HG03066 (cell line): Measurements from ENCODE around the gene SCMH1.

Experiments used
- ATAC-seq: cut with Tn5 transposase; IDR thresholded peaks from one replicate; pipeline ENCODE4 v1.9.1; 2021; ENCODE audit warnings: low read depth; ENCODE audit not compliant: unreplicated experiment

Gene SCMH1

DNA sequence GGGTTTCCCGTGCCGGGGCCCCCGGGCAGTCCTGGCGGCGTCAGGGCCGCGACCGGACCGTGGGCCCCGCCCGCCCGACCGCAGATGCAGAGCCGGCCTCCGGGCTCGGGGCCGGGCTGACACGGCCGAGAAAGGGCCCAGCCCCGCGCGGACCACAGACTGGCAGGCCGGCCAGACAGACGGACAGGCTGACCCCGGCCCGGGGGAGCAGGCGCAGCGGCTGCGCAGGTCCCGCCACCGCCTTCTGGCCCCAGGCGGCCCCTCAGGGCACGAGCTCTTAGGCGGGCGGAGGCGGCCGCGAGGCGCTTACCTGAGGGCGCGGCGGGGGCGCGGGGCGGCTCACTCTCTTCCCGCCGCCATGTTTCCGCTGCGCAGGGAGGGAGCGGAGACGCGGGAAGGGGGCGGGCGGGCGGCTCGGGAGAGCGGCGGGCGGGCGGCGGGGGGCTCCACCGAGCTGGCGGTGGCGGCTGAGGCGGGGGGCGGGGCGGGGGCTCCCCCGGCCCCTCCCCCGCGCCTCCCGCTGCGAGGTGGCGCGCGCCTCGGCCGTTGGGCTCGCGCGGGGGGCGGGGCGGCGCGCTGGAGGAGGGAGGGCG lies at the start of gene SCMH1:
TSS of gene SCMH1 (minus strand) at position 558 of the 593 bp plus-strand sequence. CDS start 56,173 bp downstream, outside the sequence.
- ATAC-seq, result peak; percentile 34

DNA sequence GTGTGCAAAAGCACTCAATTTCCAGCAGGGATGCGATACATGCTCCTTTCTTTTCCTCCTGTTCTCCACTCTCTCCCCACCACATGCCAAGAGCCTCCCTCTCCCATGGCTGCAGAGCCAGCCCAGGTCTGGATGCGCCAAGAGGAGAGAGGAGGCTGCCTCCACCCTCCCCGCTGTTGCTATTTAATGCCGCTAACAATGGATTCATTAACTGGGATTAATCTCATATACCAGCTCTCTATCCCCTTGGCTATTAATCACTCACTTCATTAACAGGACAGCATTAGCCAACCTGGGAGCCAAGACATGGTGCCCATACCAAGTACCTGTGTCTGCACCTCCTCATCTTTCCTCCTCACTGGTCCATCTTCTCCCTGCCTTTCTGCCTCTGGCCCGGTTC lies 49.1 kb upstream of the SCMH1 start:
- no peak for ATAC-seq

DNA sequence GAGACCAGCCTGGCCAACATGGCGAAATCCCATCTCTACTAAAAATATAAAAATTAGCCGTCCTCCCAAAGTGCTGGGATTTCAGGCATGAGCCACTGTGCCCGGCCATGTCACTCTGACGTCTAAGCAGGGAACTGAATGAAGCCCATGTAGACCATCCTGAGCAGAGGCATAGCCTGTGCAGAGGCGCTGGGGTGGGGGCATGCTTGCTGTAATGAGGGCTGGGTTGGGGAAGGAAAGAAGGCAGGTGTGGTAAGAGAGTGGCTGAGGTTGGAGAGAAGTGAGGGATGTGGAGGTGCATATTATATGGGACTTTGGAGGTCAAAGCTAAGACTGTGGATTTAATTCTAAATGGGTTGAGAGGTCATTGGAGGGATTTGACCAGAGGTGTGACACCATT lies 47.1 kb upstream of the SCMH1 start:
- no peak for ATAC-seq

DNA sequence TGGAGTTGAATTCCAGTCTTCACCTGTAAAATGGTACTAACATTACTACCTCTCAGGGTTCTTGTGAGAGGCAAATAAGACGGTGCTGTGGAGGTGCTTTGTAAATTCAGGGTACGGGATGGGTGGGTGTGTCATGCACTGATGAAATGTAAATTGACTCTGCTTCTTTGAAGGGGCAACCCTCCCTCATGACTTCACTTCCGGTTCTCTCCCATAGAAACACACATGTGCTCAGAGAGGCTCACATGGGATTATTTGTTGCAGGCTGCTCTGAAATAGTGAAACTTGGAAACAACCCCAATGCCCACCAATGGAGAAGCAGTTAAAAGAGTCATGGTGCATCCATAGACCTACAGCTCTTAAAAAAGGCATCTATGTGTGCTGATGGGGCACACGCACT lies 44.9 kb upstream of the SCMH1 start:
- no peak for ATAC-seq

DNA sequence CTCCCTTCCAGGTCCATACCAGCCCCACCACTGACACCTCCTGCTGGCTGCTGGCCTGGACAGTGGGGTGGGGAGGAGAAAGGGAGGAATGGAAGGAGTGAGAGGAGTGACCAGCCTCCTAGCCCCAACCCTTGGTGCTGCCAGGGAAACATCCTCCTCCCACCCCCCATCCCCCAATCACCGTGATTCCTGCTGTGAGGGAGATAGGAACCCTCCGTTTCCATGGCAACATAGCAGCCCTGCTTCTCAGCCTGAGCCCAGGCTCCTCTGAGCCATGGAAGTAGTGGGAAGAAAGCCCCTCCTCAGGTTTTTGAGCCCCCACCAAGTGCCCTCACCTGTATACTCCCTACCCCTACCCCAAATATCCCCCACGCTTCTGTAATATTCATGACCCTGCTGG lies 44.4 kb upstream of the SCMH1 start:
- ATAC-seq, result no peak

DNA sequence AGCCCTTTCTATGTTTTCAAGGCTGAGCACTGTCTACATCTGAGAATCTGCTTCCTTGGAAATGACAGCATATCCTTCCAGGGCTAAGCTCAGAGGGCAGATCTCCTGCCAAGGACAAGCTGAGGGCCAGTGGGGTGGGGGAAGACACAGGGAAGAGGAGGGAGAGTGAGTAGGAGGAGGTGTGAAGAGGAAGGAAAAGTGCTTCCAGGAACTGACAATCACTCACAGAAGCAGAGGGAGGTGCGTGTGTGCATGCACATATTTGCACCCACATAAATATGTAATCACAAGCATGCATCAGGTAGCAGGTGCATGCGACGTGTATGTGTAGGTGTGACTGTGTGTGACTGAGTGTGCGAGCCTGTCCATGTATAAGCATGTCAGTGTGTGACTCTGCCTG lies 43.7 kb upstream of the SCMH1 start:
- no peak for ATAC-seq

DNA sequence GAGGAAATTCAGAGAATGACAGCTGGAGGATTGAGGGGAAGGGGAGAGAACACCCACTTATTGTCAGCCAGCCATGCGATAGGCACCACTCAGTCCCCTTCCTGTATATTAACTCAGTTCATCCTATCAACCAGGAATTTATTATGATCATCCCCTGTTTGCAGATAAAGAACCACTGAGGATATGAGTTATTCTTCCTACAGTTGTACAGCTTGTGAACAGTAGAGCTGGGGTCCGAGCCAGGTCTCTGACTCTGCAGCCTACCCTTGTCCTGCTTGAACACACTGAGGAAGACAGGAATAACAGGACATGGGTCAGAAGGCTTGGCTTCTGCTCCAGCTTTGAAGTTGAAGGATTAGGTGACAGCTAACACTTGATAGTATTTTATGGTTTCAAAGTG lies 42.0 kb upstream of the SCMH1 start:
- ATAC-seq, result no peak

DNA sequence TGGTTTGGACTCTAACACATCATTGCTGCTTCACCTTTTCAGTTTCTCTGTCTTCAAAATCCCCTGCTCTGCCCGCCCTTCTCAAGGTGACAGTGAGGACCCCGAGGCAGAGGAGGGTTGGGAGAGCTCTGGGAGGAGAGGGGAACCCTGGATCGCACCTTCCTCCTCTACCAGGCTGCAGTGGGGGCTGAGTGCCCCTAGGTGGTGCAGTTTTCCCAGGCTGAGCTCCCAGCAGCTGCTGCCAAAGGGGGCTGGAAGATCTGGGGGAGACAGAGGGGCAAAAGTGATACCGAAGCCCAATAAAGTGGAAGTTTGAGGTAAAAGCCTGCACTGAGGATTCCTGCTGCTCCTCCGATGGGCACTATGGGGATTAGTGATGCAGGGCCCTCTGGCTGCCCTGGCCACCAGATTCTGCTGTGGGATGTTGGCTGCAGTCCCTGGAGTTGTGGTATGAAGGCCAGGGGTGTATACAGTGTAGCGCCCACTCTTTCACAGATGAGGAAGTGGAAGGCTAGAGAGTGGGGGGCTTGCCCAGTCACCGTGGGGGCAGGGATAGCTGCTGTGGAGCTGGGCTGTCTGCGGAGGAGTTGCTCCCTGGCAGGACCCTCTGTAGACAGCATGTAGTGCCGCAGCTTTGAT lies 40.7 kb upstream of the SCMH1 start:
- ATAC-seq, result no peak

DNA sequence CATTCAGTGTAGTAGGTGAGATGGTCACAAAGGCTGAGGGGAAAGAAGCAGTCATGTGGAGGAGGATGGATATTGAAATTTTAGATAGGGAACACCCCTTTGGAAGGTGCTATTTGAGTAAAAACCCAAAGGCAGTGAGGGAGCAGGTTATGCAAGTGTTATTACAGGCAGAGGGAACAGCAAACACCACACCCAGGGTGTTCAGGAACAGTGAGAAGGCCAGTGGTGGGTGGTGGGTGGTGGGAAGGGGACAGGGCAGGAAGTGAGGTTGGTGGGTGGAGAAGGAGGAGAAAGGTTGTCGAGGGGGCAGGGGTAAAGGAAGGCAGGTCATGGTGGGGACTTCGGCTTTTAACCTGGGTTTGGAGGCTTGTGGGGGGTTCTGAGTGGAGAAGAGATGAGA lies 39.2 kb upstream of the SCMH1 start:
- ATAC-seq, result no peak

DNA sequence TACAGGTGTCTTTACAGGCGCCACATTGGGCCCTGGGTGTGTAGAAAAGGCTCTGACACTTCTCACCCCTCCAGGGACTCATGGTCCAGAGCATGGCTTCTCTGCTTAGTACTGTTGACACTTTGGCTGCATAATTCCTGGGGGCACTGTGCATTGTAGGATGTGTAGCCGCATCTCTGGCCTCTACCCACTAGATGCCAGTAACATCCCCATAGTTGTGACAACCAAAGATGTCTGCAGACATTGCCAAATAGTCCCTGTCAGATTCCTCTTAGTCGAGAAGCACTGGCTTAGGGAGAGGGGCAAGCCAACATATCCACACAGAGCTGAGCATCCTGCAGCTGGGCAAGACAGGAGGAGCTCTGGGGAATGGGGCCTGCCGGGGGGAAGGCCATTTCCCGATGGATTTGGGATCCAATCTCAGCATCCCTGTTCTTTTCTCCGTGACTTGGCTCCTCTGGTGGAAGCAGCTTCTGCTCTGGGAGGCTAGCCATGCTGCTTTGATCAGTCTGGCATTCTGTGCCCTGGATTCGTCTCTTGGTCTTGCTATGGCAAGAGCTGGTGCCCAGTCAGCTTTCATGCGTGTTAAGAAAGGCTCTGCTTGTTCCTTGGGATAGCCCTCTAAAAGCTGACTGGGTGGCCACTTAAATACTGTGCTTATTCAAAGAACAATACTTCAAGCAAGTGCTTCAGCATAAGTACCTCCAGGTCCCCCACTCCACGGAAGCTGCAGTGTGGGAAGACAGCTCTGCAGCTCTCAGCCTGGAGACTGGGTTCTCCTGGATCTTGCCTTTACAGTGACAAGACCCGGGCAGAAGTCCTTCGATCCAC lies 38.3 kb upstream of the SCMH1 start:
- ATAC-seq, result no peak

DNA sequence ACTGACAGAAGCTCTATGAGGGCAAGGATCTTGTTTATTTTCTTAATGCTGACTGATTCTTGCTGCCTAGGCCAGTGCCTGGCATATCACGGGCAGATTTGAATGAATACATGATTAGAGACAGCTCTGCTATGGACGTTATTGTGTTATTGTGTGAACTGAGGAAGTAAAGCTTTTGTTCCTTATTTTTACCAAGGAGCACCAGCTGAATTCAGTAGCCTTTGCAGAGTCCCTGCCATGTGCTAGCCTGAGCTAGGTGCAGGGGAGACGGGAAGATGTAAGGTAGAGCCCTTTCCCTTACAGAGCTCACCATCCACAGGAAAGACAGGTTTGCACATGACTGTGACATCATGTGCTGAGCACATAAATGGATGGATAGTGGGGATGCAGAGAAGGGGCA lies 36.0 kb upstream of the SCMH1 start:
- no peak for ATAC-seq

DNA sequence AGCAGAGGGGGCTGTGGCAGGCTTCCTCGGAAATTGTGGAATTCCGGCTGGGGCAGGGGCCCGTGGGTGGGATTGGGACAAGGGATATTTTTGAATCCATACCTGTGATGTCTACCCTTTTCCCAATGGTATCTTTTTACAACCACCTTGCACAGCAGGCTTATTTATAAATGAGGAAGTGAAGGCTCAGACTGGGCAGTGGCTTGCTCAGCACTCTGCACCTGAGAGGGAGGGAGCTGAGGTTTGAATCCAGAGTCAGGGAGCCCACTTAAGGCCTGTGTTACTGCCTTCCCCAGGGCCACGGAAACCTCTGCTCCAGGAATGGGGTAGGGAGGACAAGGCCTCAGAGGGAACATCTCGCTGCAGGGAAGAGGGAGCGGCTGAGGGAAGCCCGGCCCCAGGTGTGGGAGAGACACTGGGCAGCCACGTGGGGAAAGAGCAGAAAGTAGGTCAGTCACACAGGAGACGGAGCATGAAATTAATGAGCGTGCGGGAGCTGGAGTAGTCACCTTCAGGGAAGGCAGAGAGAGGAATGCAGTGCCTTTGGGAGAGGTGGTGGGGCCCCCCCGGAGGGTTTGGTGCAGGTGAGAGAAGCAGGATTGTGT lies 35.4 kb upstream of the SCMH1 start:
- ATAC-seq, result no peak

DNA sequence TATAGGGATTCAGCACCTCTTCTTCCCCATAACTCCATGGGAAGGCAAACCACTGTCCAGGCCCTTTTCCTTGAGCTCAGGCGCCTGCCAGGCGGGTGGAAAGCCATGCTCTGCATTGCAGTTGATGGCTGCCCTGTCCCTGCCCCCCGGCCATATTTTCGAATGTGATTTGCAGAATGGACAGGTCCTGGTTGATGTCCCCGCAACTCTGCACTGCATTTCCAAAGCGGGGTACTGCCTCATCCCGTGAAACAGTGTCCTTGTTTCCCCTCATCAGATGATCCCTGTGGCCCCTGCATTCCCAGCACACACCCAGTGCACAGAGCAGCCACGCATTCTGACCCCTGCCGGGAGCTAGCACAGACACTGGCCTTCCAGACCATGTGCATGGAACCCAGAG lies 33.7 kb upstream of the SCMH1 start:
- ATAC-seq, result no peak

DNA sequence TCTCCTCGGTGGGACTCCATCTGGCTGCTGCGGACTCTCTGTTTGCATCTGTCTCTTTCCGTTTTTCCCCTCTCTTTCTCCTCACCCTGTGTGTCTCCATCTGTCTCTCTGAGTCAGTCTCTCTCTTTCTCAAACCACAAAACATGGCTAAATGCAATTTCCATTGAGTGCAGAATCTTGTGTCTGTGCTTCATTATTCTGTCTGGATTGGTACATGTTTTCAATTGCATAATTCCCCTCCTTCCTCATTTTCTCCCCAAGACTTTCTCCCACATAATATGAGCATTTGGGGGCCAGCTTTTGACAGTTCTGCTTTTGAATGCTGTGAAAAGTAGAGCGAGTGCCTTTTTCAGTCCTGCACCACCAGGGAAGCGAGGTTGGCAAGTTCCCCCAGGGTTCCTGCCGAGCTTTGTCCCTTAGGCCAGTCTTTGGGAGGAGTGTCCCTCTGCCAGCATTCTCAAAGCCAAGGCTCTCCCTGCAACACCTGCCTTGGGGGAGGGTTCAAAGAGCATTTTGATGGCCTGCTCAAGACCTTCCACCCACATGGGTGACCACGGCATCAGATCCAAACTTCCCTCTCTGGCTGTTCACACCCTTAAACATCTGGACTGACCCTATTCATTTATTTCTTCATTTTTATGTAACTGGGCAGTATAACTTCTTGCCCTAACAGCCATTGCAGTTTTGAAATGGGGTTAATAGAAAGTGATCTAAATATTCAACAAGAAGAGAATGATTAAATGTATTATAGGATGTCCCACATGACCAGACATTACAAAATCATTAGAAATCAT lies 32.8 kb upstream of the SCMH1 start:
- no peak for ATAC-seq

DNA sequence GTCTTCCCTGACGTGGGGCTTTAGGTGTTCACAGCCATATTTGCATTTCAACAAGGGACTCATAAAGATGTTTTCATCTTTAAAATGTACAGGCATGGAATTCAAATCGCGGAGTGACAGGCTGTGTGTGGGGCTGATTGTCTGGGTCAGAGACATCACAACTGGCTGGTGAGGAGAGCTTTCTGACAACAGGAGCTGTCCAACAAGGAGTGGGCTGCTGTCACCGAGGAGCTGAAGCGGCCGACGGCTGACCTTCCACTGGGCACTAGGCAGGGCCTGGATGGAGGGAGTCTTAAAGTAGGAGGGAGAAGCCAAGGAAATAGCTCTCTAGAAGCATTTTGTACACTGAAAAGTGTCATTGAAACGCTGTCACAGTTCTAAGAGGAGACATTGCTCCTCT lies 30.5 kb upstream of the SCMH1 start:
- ATAC-seq, result no peak

DNA sequence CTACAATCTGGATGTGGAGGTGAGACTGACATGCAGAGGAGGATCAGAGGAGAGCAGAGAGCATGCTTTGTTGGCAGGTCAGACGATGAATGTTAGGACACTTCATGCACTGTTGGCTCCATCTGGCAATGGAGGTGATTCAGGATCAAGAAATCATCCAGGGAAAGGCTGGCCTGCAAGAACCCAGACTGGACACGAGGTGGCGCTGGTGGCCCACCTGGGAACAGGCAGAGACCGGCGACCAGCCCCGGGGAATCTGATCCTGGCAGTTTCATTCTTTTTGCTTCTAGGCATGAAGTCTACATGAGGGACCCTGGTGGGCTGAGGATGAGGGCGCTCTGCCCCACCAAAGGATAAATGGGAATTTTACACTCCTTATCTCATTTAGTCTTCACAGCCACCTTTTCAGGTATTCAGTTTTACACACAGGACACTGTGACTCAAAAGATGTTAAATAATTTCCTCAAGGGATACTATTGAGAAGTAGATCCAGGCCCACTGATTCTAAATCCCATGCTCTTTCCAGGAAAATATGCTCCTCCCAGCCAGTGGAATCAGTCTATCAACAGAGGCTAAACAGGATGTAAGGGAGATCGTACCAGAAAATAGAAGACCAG lies 26.2 kb upstream of the SCMH1 start:
- no peak for ATAC-seq

DNA sequence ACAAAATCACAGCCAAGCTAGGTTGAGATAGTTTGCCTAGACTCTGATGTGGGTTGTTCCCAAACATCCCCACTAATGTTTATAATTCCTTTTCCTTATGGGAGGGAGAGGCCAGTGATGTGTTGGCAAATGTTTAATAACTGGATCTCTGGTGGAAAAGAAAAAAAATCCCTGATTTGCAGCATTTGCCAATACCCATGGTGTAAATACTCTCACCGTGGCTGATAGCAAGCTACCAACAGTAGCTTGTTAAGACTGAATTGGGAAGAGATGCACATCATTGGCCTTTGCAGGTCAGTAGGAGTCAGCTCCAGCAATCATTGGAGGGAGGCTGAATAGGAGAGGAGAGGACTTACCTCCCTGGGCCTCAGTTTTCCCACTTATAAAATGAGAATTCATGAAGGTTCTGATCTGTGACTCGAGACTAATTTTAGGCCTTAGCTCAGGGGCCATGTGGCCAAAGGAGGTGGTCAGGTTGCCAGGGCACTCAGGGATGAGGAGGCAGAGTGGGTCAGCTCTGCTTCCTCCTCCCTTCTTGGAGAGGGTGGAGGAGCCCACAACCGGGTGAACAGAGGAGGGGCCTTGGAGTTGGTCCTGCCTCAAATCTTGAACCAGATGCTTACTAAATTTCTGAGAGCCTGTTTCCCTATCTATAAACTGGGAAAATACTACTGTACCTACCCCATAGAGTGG lies 20.0 kb upstream of the SCMH1 start:
- no peak for ATAC-seq

DNA sequence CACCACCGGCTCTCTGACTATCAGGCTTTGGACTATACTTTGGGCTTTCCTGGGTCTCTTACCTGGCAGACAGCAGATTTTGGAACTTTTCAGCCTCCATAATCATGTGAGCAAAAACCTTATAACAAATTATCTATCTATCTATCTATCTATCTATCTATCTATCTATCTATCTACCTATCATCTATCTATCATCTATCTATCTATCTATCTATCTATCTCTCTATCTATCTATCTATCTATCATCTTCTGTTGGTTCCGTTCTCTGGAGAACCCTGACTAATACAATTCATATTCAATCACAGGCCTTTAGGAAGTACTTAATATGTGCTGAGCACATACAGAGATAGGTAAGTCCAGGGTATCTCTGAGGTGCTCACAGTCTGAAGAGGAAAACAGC lies 18.7 kb upstream of the SCMH1 start:
- no peak for ATAC-seq

DNA sequence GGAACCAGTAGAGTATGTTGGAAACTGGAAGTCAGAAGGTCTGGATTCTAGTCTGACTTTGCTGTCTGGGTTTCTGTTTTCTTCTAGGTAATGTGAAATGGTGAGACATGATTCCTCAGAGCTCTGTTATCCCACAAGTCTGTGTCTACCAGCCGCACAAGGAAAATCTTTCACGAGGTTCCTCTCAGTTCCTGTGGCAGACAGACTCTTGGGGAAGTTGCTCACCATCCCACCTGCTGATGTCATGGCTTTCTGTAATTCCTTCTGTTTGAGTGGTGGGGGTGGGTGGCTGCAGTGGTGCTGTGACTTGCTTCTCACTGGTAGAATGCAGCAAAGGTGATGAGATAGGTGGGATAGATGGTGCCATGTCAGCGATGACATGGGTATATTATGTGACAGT lies 17.1 kb upstream of the SCMH1 start:
- no peak for ATAC-seq

DNA sequence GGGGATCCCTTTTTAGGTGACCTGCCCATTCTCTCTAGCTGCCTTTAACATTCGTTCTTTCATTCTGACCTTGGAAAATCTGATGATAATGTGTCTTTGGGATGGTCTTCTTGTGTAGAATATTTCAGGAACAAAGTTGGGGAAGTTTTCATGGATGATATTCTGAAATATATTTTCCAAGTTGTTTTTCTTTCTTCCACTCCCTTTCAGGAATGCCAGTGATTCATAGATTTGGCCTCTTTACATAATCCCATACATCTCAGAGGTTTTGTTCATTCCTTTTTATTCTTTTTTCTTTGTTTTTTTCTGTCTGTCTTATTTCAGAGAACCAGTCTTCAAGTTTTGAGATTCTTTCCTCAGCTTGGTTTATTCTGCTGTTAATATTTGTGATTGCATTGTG lies 13.9 kb upstream of the SCMH1 start:
- no peak for ATAC-seq
